Left colon (tissue), 2 donors: ENCODE results near the gene PRKCH. TPM values are rescaled to one million over a fixed set of nuclear protein-coding genes. Genes with fewer than 3 reads are reported as not detected.

ENCODE experiments used
- ATAC-seq: fragments of 200-7000 bp; cut with Tn5 transposase; one replicate; pipeline ENCODE4 v1.9.1; 2020; ENCODE audit warnings: mild to moderate bottlenecking, moderate library complexity
- DNase-seq, 2 donors: peaks; one replicate each; pipeline ENCODE4 v3.0.0-alpha.2; 2020
- intact Hi-C, 2 donors: fragments of 100-400 bp; cut with DNase I in 1 of 2; cut with micrococcal nuclease in 1 of 2; formaldehyde crosslinking; loops; one replicate each; pipeline versions ENCODE4 v1.11.2 to v1.14.0; 2022; cut with DNase I, micrococcal nuclease
- total RNA-seq, 2 donors: library from RNA; stranded (reverse); fragmentation: NEBNext Ultra II Directional; extraction: Animal tissue kit (Norgen Biotek cat#: 25700); gene quantifications; one replicate each; pipeline ENCODE4 v1.2.1, GENCODE V29; 2021
- donor health status: DM: no; HTN: no; CAD: no.
- donor health status: DM: yes; HTN: yes; CAD: no.

The PRKCH gene
- total RNA-seq, 2 donors from 2014 or later: 11.7 to 11.9 TPM

DNA sequence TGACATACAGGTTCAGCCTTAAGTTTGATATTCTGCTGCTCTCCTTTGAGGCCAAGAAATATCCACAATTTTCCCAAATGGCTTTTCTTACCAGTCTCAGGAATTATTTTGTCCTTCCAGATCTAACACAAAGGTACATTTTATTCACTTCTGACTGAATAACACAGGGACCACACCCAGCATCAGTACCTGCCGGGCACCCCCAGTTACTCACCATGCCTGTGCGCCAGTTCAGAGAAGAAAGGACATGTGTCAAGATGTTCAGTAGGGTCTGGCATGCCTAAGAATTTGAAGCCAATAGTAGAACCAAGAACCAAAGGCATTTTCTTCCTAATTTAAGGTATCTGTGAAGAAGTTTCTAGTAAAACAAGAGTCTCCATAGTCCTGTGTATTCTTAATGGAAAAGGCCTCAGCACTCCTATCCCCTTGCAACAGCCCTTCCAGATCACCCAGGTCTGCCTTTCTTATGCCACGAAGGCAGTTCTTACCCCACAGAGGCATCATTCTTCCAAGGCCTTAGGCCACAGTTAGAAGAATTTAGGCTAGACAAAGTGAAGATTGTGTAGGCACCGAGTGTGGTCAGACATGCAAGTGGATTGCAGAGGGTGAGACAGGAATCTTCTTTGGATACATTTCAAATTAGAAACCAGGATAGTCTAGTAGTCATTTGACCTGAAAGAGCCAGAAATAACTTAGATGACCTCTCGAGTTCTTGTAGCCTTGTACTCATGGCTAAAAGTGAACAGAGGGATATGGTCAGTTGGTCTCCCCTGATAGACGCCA, 233.9 kb downstream of the PRKCH start:
- intact Hi-C loops: no loop called here
- no peak for ATAC-seq
- DNase-seq: no peak

- no peak for DNase-seq
- ATAC-seq: no peak
- intact Hi-C loops: no loop called here
These were observed 235.1 kb downstream of the PRKCH start for GRCh38 chr14:61556455-61556854.

- intact Hi-C loops: no loop called here
- ATAC-seq (no peak), DNase-seq (no peak)
These were observed 235.9 kb downstream of the PRKCH start for GRCh38 chr14:61557262-61557661.

DNA sequence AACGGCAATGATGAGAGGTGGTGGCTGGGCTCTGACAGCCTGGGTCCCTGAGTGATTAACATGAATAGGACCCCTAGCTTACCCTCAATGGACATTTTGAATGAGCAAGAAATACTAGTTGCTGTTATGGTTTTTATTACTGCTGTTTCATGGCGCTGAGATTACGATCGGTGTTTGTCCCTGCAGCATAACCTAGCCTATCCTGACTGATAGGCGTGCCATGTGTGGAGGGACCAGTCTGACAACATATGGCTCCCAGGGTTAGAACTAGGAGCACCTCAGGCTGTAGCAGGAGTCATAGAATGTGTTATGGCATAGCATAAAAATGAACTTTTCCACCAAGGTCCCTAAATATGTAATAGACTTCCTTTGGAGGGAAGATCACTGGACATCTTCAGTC, 236.5 kb downstream of the PRKCH start:
- ATAC-seq: no peak
- intact Hi-C loops: no loop called here

DNA sequence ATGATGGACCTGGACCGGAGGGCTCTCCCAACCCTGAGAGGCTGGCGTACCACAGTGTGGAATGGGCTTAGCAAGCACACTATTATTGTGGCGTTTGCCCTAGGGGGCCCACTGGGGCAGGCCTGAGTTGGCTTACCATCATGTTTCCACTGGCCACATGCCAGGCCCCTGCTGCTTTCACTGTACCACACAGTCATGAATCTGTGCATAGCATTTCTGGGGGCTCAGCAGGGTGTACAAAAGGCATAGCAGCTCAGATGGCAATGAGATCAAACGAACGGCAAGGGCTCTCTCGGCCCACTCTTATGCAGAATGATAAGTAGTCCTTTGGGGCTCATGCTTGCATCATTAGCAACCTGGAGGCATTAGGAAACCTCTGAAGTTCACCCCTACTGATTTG, 236.9 kb downstream of the PRKCH start:
- no peak for DNase-seq
- intact Hi-C loops: no loop called here
- no peak for ATAC-seq

More for the DNA sequence above, 236.5 kb downstream of the PRKCH start:
- no peak for DNase-seq

- ATAC-seq (no peak), DNase-seq (no peak)
- intact Hi-C loops: no loop called here
These were observed 238.3 kb downstream of the PRKCH start for GRCh38 chr14:61559641-61560201.

DNA sequence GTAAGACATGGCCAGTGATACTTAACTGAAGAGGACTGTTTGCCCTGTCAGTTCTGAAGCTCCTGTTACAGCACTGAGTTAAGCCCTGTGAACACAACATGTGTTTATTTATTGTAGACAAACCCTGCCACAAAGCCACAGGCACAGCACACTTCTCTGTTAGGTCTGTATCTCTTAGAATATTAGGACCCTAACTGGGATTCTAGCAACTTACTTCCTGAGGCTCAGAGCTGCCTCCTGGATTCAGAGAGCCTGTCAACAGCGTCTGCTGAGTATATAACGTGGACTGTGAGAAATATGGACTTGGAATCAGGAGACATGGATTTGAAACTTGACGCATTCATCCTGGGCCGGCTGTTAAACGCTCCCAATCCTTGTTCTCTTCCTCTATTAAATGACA, 238.9 kb downstream of the PRKCH start:
- ATAC-seq (no peak), DNase-seq (no peak)
- intact Hi-C loops: no loop called here

- ATAC-seq: no peak
- intact Hi-C loops: no loop called here
- DNase-seq: no peak
These were observed 239.7 kb downstream of the PRKCH start for GRCh38 chr14:61561104-61561503.

GRCh38 chr14:61561657-61562276, 240.4 kb downstream of the PRKCH start:
- ATAC-seq (peak; percentile 88), DNase-seq (peak; percentile 68 to 90)
- intact Hi-C loops: no loop called here

DNA sequence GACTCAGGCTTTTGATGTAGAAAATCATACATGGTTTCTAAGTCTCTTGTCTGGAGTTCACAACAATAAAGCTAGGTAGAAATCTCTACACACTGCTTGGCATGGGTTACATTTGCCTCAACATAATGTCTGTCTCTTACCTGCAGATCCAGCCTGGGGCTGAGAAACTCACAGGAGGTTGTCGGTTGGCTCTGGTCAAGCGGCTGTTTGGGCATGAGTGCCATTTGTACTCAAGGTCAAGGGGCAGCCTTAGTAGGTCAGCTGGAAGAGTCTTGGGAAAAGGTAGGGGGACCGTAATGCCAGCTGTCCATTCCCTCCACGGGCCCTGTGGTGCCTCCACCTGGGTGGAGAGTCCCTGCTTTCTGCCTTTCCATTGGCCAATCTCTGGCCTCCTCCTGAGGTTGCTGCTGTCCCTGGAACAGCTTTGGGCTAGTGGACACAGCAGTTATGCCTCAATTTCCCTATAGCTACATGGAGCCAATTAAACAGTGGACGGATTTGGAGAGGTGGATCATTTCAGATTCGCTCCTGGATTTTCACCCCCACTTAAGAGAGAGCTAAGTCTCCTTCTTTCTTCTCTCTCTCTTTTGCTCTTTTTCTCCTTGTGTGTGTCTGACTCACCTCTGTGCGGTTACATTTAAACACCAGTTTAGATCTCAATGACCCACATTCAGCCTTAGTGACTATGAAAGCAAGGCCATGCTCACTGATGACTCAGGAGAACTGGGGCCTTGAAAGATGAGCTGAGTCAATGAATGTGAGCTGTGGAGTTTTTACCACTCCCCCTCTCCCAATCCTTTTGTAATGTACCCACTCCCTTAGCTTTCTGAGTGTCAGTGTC, 241.2 kb downstream of the PRKCH start:
- no peak for DNase-seq
- no peak for ATAC-seq
- intact Hi-C loops: no loop called here

DNA sequence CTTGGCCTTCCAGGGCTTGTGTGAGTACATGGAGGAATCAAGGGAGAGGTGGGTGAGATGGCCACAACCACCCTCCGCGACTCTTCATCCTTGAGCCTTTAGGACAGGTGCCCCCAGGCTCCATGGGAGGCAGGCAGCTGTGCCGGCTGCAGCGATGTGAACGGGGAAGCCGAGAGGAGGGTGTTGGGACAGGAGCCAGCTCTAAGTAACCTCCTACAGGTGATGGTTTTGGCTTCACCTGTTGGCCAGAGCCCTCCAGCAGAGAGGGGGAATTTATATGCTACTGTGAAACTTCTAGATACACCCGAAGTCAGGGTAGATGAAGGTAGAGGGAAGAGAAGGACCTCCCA, 241.8 kb downstream of the PRKCH start:
- intact Hi-C loops: no loop called here
- DNase-seq (no peak), ATAC-seq (no peak)

- intact Hi-C loops: no loop called here
- DNase-seq (no peak), ATAC-seq (no peak)
These were observed 242.7 kb downstream of the PRKCH start for GRCh38 chr14:61563880-61564617.

DNA sequence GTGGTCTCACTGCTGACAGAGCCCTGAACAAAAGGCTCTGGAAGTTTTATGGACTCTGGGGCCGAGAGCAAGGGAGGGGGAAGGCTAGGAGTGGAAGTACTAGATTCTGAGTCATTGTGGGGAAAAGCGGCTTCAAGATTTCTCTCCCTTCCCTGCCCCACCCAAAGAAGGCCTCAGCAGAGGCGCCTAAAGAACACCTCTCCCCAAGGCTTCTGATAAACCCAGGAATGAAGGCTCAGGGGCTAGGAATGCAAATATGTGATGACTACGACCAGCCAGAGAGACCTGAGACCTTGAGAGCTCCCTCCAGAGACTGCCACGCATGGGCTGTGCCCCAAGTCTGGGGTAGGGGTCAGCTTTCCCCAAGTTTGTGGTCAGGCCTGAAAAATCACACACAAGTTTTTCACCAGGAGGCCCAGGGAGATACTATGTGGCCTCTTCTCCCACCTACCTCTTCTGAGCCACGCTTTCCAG, 243.3 kb downstream of the PRKCH start:
- DNase-seq (no peak), ATAC-seq (no peak)
- intact Hi-C loops: no loop called here

DNA sequence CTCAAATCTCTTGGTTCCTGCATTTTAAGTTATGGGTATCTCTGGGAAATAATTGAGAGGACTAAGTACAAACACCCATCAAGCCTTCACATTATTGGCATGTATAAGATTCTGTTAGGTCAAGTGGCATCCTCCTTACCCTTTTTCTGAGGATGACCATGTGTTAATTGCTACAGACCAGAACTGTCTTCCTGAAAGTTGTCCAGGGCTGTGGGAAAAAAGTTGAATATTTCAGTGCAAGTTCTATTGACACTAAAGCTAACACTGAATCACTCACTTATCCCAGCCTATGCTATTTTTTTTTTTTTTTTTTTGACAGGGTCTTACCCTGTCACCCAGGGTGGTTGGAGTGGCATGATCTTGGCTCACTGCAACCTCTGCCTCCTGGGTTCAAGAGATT, 243.8 kb downstream of the PRKCH start:
- DNase-seq: no peak
- intact Hi-C loops: no loop called here
- ATAC-seq: no peak

DNA sequence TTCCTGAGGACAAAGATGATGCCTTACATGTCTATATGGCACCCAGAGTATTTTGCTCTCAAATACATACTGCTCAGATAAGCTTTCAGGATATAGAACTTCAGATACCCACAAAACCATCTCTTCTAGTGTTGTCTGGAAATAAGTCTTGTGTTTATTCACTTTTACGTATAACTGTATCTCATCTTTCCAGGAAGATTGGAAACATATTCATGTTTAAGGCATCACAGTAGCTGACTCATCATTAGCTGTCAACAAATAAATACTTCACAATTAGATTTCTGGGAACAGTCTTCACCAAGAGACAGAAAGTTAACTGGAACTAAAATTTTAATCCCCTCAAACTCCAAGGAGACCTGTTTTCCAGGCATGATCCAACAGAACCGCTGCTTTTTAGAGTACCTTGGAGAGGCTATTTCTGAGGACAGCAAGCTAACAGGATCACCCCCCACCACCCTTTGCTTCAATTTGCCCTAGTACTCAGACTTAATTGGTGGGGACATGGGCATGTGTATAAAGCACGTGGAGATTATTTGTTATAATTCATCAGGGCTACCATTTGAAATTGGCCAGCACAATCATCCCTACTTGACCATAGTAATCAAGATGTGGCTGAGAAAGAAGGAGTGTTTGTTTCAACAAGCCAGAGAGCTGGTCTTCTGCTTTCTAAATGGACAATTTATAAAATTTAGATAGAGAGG, 244.6 kb downstream of the PRKCH start:
- intact Hi-C loops: no loop called here
- no peak for DNase-seq
- ATAC-seq: no peak

GRCh38 chr14:61566537-61567225, 245.3 kb downstream of the PRKCH start:
- intact Hi-C loops: no loop called here
- DNase-seq: no peak
- no peak for ATAC-seq

- ATAC-seq: peak; percentile 15
- intact Hi-C loops: no loop called here
These were observed 246.6 kb downstream of the PRKCH start for GRCh38 chr14:61567838-61568571.

More at GRCh38 chr14:61567838-61568571, 246.6 kb downstream of the PRKCH start:
- no peak for DNase-seq
